Suprapubic skin (tissue), 4 donors: ENCODE results near the gene ZNF160. TPM values are rescaled to one million over a fixed set of nuclear protein-coding genes. Genes with fewer than 3 reads are reported as not detected.
"Not testable (repeated sequence)": the region's sequence is repeated elsewhere in the genome, so short reads cannot be mapped to it uniquely, and the experiment has no call there.

Experiments
- DNase-seq, 2 donors: peaks; one replicate each; pipeline ENCODE4 v3.0.0-alpha.2; 2019; ENCODE audit warnings: low spot score in 2 of 2
- H3K27ac ChIP-seq: fragments of 200-600 bp; sonication (generic); one replicate; pipeline ENCODE4 v1.5.1; 2019
- H3K27me3 ChIP-seq: fragments of 200-600 bp; sonication (generic); one replicate; pipeline ENCODE4 v1.5.1; 2019
- H3K36me3 ChIP-seq: fragments of 200-600 bp; sonication (generic); one replicate; pipeline ENCODE4 v1.5.1; 2019
- H3K4me1 ChIP-seq: fragments of 200-600 bp; sonication (generic); one replicate; pipeline ENCODE4 v1.5.1; 2019
- H3K4me3 ChIP-seq: fragments of 200-600 bp; sonication (generic); one replicate; pipeline ENCODE4 v1.5.1; 2019; ENCODE audit warnings: mild to moderate bottlenecking
- H3K9me3 ChIP-seq: fragments of 200-600 bp; sonication (generic); one replicate; pipeline ENCODE4 v1.5.1; 2019
- CTCF ChIP-seq, 2 donors: fragments of 200-600 bp in 1 of 2; fragments of 450-650 bp in 1 of 2; sonication (generic) in 1 of 2; IDR thresholded peaks; one replicate each; pipeline ENCODE4 v1.5.1; 2016 to 2019; ENCODE audit warnings: antibody characterized with exemption in 2 of 2, mild to moderate bottlenecking in 1 of 2, moderate library complexity in 1 of 2
- EP300 ChIP-seq: sonication (generic); formaldehyde crosslinking; IDR thresholded peaks from one replicate; pipeline ENCODE4 v1.6.1; 2017; ENCODE audit warnings: antibody characterized with exemption
- POLR2A ChIP-seq, 2 donors: fragments of 450-650 bp; IDR thresholded peaks; one replicate each; pipeline ENCODE4 v1.6.1; 2017; ENCODE audit warnings: antibody characterized with exemption in 2 of 2, mild to moderate bottlenecking in 2 of 2, moderate library complexity in 2 of 2
- POLR2AphosphoS5 ChIP-seq, 3 donors: sonication (generic); formaldehyde crosslinking; IDR thresholded peaks; one replicate each; pipeline ENCODE4 v1.6.1; 2017; ENCODE audit warnings: antibody characterized with exemption in 3 of 3
- WGBS: methylation state at CpG from one replicate; pipeline ENCODE4 v1.1.5; 2018; 5-methylcytosine and 5-hydroxymethylcytosine counted together
- total RNA-seq, 4 donors: library from RNA; depleted of rRNA; stranded (reverse); fragments of >200 nt; gene quantifications; one replicate each; pipeline ENCODE4 v1.1.0, GENCODE V29; 2016

ZNF160 gene
- total RNA-seq, 4 donors from 2014 or later, result 15.2 to 98.3 (median 27.2) TPM

DNA sequence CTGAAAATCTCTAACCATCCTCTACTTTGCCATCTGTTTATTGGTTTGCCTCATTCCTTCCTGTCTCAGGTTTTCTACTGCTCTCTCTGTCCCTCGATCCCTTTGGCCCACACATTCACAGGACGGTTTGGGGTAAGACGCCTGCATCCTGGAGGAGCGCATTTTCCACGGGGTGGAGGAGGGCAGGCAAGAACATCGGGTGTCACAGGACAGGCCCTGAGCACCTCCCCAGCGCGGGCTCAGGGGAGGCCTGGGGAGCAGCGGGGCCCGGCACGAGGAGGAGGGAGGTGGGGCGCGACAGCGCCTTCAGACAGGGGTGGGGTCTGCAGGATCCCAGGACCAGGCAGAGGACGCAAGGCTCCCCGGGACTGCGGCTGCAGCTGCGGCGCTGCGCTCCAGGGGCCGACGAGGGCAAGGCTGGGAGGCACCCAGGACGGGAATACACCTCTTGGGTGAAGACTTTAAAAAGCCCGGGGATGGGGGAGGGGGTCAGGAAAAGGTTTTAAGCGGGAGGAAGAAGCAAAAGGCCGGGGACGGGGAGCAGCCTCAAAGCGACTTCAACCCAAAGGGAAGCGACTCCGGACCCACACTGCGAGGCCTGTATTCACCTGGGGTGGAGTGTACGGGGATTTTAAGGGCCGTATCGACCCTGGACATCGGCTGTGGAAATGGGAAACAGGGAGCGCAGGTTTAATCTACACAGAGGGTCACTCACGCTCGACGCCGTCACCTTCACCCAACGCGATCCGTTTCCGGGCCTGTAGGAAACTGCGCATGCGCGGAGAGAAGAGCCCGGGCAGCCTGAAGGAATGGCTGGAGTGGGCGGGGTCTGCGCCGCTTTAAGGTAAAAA, 29.1 kb upstream of the ZNF160 start, which contains the start of gene ZNF415:
ZNF415 (minus strand) TSS at position 770 of the 851 bp plus-strand sequence. CDS start 10,234 bp downstream, outside the sequence.
- H3K9me3 ChIP-seq, result peaks cover 6% of the 10 kb centered on the region
- no peak within 1 kb of the TSS for H3K27ac ChIP-seq
- H3K27me3 ChIP-seq, result no peaks in the 10 kb centered on the region
- peak within 1 kb of the TSS; percentile 58 for H3K4me3 ChIP-seq
- TF ChIP-seq EP300, result no peak
- no peak for TF ChIP-seq POLR2AphosphoS5 (IDR thresholded peaks at IDR 0.05)
- TF ChIP-seq POLR2A (IDR thresholded peaks at IDR 0.05), result no peak
- no peak for TF ChIP-seq CTCF (IDR thresholded peaks at IDR 0.05)
- peak in 1 of 2 donors; percentile 64 for DNase-seq
- WGBS, result 2% methylated on average over 51 of the region's 51 CpGs
- H3K36me3 ChIP-seq, result no peaks in the 10 kb centered on the region
- H3K4me1 ChIP-seq, result peaks cover 14% of the 10 kb centered on the region

GRCh38 chr19:53131727-53132126, 28.5 kb upstream of the ZNF160 start:
- 37% methylated on average over 6 of the region's 6 CpGs for WGBS
- H3K4me3 ChIP-seq, result peak overlapping the region; percentile 58
- DNase-seq, result no peak

GRCh38 chr19:53131085-53131590, 27.9 kb upstream of the ZNF160 start:
- DNase-seq, result no peak

More at GRCh38 chr19:53131727-53132126, 28.5 kb upstream of the ZNF160 start:
- no peak overlapping the region for H3K27ac ChIP-seq
- H3K9me3 ChIP-seq, result no peaks in the 10 kb centered on the region
- no peaks in the 10 kb centered on the region for H3K36me3 ChIP-seq
- no peaks in the 10 kb centered on the region for H3K27me3 ChIP-seq
- peaks cover 14% of the 10 kb centered on the region for H3K4me1 ChIP-seq
- TF ChIP-seq POLR2A (IDR thresholded peaks at IDR 0.05), result no peak
- no peak for TF ChIP-seq EP300
- no peak for TF ChIP-seq POLR2AphosphoS5 (IDR thresholded peaks at IDR 0.05)
- TF ChIP-seq CTCF (IDR thresholded peaks at IDR 0.05), result no peak

DNA sequence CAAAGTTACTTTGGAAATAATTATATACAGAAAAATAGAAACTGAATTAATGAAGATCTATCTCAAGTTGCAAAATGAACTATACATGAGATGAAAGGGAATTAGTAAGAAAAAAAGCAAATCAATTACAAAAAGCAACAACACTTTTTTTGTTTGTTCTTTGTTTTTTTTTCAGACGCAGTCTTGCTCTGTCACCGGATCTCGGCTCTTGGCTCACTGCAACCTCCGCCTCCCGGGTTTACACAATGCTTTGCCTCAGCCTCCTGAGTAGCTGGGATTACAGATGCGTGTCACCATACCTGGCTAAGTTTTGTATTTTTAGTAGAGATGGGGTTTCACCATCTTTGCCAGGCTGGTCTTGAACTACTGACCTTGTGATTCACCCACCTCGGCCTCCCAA, 27.3 kb upstream of the ZNF160 start:
- DNase-seq, result no peak
- H3K4me3 ChIP-seq, result no peak overlapping the region
- TF ChIP-seq POLR2A (IDR thresholded peaks at IDR 0.05), result no peak
- no peak for TF ChIP-seq POLR2AphosphoS5 (IDR thresholded peaks at IDR 0.05)
- TF ChIP-seq EP300, result no peak
- no peak for TF ChIP-seq CTCF (IDR thresholded peaks at IDR 0.05)
- 81% methylated on average over 7 of the region's 7 CpGs for WGBS
- no peaks in the 10 kb centered on the region for H3K9me3 ChIP-seq
- no peak overlapping the region for H3K27ac ChIP-seq
- H3K4me1 ChIP-seq, result peaks cover 14% of the 10 kb centered on the region
- no peaks in the 10 kb centered on the region for H3K27me3 ChIP-seq
- H3K36me3 ChIP-seq, result no peaks in the 10 kb centered on the region

More at GRCh38 chr19:53131085-53131590, 27.9 kb upstream of the ZNF160 start:
- WGBS, result 86% methylated on average over 4 of the region's 4 CpGs
- no peak overlapping the region for H3K4me3 ChIP-seq
- H3K36me3 ChIP-seq, result no peaks in the 10 kb centered on the region
- H3K27ac ChIP-seq, result no peak overlapping the region
- no peak for TF ChIP-seq POLR2AphosphoS5 (IDR thresholded peaks at IDR 0.05)
- no peak for TF ChIP-seq POLR2A (IDR thresholded peaks at IDR 0.05)
- TF ChIP-seq EP300, result no peak
- no peak for TF ChIP-seq CTCF (IDR thresholded peaks at IDR 0.05)
- no peaks in the 10 kb centered on the region for H3K9me3 ChIP-seq
- H3K4me1 ChIP-seq, result peaks cover 14% of the 10 kb centered on the region
- H3K27me3 ChIP-seq, result no peaks in the 10 kb centered on the region

GRCh38 chr19:53126733-53127526, 23.7 kb upstream of the ZNF160 start:
- H3K27ac ChIP-seq, H3K4me3 ChIP-seq, H3K36me3 ChIP-seq, H3K9me3 ChIP-seq, H3K4me1 ChIP-seq, H3K27me3 ChIP-seq, DNase-seq: not testable (repeated sequence)
- WGBS, result 73% methylated on average over 8 of the region's 15 CpGs
